Spleen (tissue), 11 donors: Measurements from ENCODE around the gene CACNB3. TPM values are rescaled to one million over a fixed set of nuclear protein-coding genes. Genes with fewer than 3 reads are reported as not detected.

Source experiments
- DNase-seq: peaks from one replicate; pipeline ENCODE4 v3.0.0-alpha.2; 2020
- H3K27ac ChIP-seq, 8 donors: fragments of 200-600 bp; sonication (generic) in 7 of 8; 1 replicate in 4 of 8; 2 replicates in 4 of 8; pipeline versions ENCODE4 v1.5.0 to v1.8.0; 2016 to 2021; ENCODE audit warnings: inconsistent platforms in 4 of 8, mild to moderate bottlenecking in 4 of 8, moderate library complexity in 1 of 8
- H3K27me3 ChIP-seq, 7 donors: fragments of 200-600 bp; sonication (generic) in 6 of 7; replicated peaks in 1 of 7; 1 replicate in 4 of 7; 2 replicates in 3 of 7; pipeline versions ENCODE4 v1.5.0 to v1.8.0; 2016 to 2021; ENCODE audit warnings: inconsistent platforms in 3 of 7, mild to moderate bottlenecking in 1 of 7
- H3K36me3 ChIP-seq, 6 donors: fragments of 200-600 bp; sonication (generic) in 5 of 6; 1 replicate in 4 of 6; 2 replicates in 2 of 6; pipeline versions ENCODE4 v1.5.0 to v1.8.0; 2016 to 2021; ENCODE audit warnings: inconsistent platforms in 2 of 6
- H3K4me1 ChIP-seq, 6 donors: fragments of 200-600 bp; sonication (generic) in 5 of 6; 1 replicate in 3 of 6; 2 replicates in 3 of 6; pipeline versions ENCODE4 v1.5.0 to v1.8.0; 2016 to 2021; ENCODE audit warnings: inconsistent platforms in 3 of 6
- H3K4me3 ChIP-seq, 8 donors: fragments of 200-600 bp; sonication (generic) in 7 of 8; 1 replicate in 4 of 8; 2 replicates in 4 of 8; pipeline versions ENCODE4 v1.5.0 to v1.8.0; 2016 to 2021; ENCODE audit warnings: inconsistent platforms in 4 of 8, mild to moderate bottlenecking in 4 of 8, moderate library complexity in 2 of 8
- H3K9me3 ChIP-seq, 8 donors: fragments of 200-600 bp; sonication (generic) in 7 of 8; 1 replicate in 4 of 8; 2 replicates in 4 of 8; pipeline versions ENCODE4 v1.5.0 to v1.8.0; 2016 to 2021; ENCODE audit warnings: inconsistent platforms in 4 of 8
- CTCF ChIP-seq, 11 experiments: fragments of 200-600 bp in 7 of 11; fragments of 450-650 bp in 4 of 11; sonication (generic) in 4 of 11; IDR thresholded peaks in 8 of 11; conservative IDR thresholded peaks in 3 of 11; 1 replicate in 7 of 11; 2 replicates in 4 of 11; pipeline versions ENCODE4 v1.4.0 to v1.8.0; 2016 to 2021; ENCODE audit warnings: antibody characterized with exemption in 11 of 11, inconsistent platforms in 4 of 11, mild to moderate bottlenecking in 1 of 11
- POLR2A ChIP-seq, 3 donors: fragments of 450-650 bp; IDR thresholded peaks; one replicate each; pipeline ENCODE4 v1.5.1; 2017; ENCODE audit warnings: antibody characterized with exemption in 3 of 3, mild to moderate bottlenecking in 1 of 3
- POLR2AphosphoS5 ChIP-seq, 3 donors: sonication (generic); formaldehyde crosslinking; IDR thresholded peaks; one replicate each; pipeline ENCODE4 v1.5.1; 2017; ENCODE audit warnings: antibody characterized with exemption in 3 of 3
- WGBS, 5 donors: extraction: QIAGEN DNeasy Blood & Tissue Kit in 3 of 5; methylation state at CpG; one replicate each; pipeline versions ENCODE4 v1.1.5 to v1.1.7; 2013 to 2018; 5-methylcytosine and 5-hydroxymethylcytosine counted together
- intact Hi-C: fragments of 100-400 bp; cut with DNase I; formaldehyde crosslinking; loops from one replicate; pipeline ENCODE4 v1.15.0; 2023; ENCODE audit warnings: low total_unique reads
- polyA plus RNA-seq, 3 donors: library from polyadenylated mRNA; stranded (reverse); fragments of 200-250 nt; gene quantifications; one replicate each; pipeline ENCODE4 v1.2.1, GENCODE V29; 2013
- total RNA-seq, 7 donors: library from RNA; depleted of rRNA in 3 of 7; stranded (reverse); fragments of >200 nt in 3 of 7; fragmentation: NEBNext Ultra II Directional in 4 of 7; extraction: Animal tissue kit (Norgen Biotek cat#: 25700) in 4 of 7; gene quantifications; one replicate each; pipeline versions ENCODE4 v1.1.0 to v1.2.1, GENCODE V29; 2016 to 2021
- donor health status: healthy with polysubstance abuse.
- donor health status: DM: no; HTN: no; CAD: no; lungs with moderate emphysema.
- donor health status: DM: no; HTN: no; CAD: no.
- donor health status: Bipolar disorder and iron deficiency.
- donor health status: healthy.
- donor health status: DM: no; HTN: no; CAD: no.
- donor health status: DM: yes; HTN: yes; CAD: no.

The CACNB3 gene
- total and polyA plus RNA-seq, 10 donors = 2.5 to 16.1 (median 6.0) TPM

DNA sequence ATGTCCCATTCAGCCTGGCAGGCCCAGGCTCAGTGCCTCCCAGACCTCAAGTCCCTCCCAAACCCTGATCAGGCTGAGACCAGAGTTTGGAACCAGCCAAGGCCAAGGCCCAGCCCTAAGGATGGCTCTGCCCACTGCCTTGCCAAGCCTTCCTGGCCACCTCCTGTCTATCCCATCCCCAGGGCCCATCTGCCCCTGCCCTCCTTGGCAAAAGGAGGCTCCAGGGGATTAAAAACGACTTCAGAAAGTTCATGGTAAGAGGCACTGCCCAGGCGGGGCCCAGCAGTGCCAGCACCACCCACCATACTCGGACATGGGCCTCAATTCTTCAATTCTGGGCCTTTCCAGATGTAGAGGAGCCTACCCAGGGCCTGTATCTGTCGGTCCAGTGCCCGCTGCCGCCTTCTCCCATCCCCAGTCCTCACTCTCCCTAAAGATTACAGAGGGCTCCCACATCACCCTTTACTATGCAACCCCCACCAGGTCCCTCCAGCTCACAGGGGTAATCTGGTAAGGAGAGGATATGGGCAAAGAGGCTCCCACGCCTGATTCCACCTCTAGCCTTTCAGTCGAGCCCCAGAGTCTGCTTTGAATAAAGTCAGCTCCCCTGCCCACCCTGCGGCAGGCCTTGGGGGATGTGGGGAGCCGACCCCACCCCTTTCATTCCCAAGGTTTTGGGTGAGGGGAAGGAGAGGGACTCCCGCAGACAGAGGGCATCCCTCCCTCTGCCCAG, 30.3 kb upstream of the CACNB3 start:
- no peak for DNase-seq
- 29 to 48% (median 35%) methylated on average over 9 to 11 of the region's 11 CpGs for WGBS, 5 donors
- Histone ChIP-seq H3K27me3 (peaks cover 0 to 48% (median 13%) of the 10 kb centered on the region in 7 donors), H3K36me3 (peaks cover 0 to 2% (median under 1%) of the 10 kb centered on the region in 6 donors), H3K9me3 (no peaks in the 10 kb centered on the region), H3K4me3 (peak overlapping the region; percentile 46 to 80 (median 52)), H3K27ac (peak overlapping the region in 7 of 8 donors; percentile 1 to 78 (median 49)), H3K4me1 (peaks cover 0 to 32% (median 23%) of the 10 kb centered on the region in 6 donors)
- intact Hi-C loops = no loop called here
- TF ChIP-seq POLR2AphosphoS5 (IDR thresholded peaks at IDR 0.05) = no peak
- TF ChIP-seq POLR2A (IDR thresholded peaks at IDR 0.05) = no peak
- TF ChIP-seq CTCF (IDR thresholded peaks at IDR 0.05 in 8 of 11, conservative IDR thresholded peaks at IDR 0.05 in 3 of 11) = no peak

DNA sequence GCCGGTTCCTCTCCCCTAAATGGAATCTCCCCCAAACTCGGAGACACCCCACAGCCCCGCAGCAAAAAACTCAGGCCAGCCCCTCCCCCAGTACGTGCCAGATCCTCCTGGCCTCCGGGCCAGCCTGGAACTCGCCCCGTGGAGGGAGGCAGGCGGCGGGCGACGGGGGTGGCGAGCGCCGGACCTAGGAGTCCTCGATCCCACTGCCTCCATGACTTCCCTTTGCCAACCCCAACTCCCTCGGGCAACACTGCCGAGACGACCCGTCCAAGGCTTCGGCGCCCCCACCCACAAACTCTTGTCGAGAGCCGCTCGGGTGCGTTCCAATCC, 29.8 kb upstream of the CACNB3 start:
- H3K27ac ChIP-seq = peak overlapping the region in 7 of 8 donors; percentile 1 to 78 (median 49)

DNA sequence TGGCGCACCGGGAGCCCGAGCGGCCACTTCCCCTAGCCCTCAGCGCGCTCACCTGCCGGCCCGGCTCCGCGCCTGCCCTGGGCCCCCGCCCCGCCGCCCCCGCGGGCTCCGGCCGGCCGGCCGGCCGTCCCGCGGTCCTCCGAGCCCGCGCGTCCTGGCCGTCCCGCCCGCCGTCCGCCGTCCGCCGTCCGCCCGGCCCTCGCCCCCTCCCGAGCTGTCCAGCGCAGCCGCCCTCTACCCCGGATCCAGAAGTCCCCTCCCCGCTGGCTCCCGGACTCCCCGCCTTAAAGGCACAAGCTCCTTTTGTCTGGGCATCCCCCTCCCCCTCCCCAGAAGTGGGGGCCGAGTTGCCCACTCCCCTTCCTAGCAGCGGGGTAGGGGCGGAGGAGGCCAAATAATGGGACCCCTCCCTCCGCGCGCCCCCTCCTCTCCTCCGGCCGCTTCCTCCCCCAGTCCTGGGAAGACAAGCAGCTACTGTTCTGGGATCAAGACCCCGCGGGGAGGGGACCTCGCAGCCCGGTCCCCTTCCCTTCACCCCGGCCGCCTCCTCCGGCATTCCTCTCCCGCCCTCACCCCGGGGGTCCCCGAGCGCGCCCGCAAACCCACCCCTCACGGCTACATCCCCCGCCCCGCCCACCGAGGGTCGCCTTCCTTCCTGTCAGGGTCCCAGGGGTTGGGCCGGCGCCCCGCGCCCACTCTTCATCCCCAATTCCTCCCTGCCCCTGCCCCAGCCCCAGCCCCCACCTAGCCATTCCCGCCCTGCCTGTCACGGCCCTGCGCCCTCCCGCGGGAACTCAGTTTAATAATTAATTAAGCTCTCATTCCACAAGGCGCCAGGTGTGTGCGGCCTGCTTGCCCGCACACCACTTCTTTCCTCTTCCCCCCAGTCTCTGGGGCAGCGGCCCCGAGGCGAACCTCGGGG, 29.2 kb upstream of the CACNB3 start, which contains the start of gene ADCY6:
ADCY6 (minus strand) TSS at position 236 of the 922 bp plus-strand sequence. CDS start 5,655 bp downstream, outside the sequence.
- 1 to 7% (median 1%) methylated on average over 50 to 86 of the region's 86 CpGs for WGBS, 5 donors
- H3K4me3 ChIP-seq = peak within 1 kb of the TSS; percentile 46 to 80 (median 52)
- TF ChIP-seq POLR2AphosphoS5 (IDR thresholded peaks at IDR 0.05) = peak; percentile 15 to 69 (median 37)
- TF ChIP-seq POLR2A (IDR thresholded peaks at IDR 0.05) = no peak
- peak in 1 of 11 experiments; percentile 5 for TF ChIP-seq CTCF (IDR thresholded peaks at IDR 0.05 in 8 of 11, conservative IDR thresholded peaks at IDR 0.05 in 3 of 11)
- H3K4me1 ChIP-seq = peaks cover 0 to 32% (median 23%) of the 10 kb centered on the region in 6 donors
- H3K27ac ChIP-seq = peak within 1 kb of the TSS; percentile 27 to 78 (median 72)
- intact Hi-C loops = no loop called here
- peak; percentile 83 for DNase-seq
- no peaks in the 10 kb centered on the region for H3K36me3 ChIP-seq
- peaks cover 0 to 48% (median 13%) of the 10 kb centered on the region in 7 donors for H3K27me3 ChIP-seq
- H3K9me3 ChIP-seq = no peaks in the 10 kb centered on the region

More for the DNA sequence above, 29.8 kb upstream of the CACNB3 start:
- Histone ChIP-seq H3K4me1 (peaks cover 0 to 32% (median 23%) of the 10 kb centered on the region in 6 donors), H3K4me3 (peak overlapping the region; percentile 46 to 80 (median 52)), H3K27me3 (peaks cover 0 to 48% (median 13%) of the 10 kb centered on the region in 7 donors), H3K36me3 (no peaks in the 10 kb centered on the region), H3K9me3 (no peaks in the 10 kb centered on the region)
- TF ChIP-seq CTCF (IDR thresholded peaks at IDR 0.05 in 8 of 11, conservative IDR thresholded peaks at IDR 0.05 in 3 of 11) (no peak), POLR2A (IDR thresholded peaks at IDR 0.05) (no peak), POLR2AphosphoS5 (IDR thresholded peaks at IDR 0.05) (no peak)
- intact Hi-C loops = no loop called here
- no peak for DNase-seq
- 0 to 4% (median 3%) methylated on average over 6 to 25 of the region's 25 CpGs for WGBS, 5 donors
